ENCODE measurements around the gene CCDC178.

DNA sequence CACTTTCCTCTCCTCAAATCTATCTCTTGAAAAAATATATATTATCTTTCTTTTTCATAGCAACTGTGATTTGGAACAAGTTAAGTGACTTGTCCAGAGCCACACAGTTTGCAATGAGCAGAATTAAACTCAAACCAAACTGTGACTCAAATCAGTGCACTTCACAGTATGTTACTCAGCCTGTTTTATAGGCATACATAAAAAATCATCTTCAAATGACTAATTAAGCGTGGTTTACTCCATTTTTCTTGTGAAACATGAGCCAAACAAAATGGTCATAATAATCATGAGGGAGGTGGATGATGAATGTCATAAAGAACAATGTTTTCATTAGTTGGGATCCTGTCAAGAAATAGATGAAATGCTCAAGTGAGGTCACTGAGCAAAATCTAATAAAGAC, 6.1 kb upstream of the CCDC178 start:
- TF ChIP-seq POLR2A (IDR thresholded peaks at IDR 0.05; ENCODE audit: low read depth) (no peak), POLR2AphosphoS5 (IDR thresholded peaks at IDR 0.05) (no peak), EP300 (IDR thresholded peaks at IDR 0.05) (no peak)

Data from esophagus muscularis mucosa (tissue), 3 donors.